Mesenchymal stem cell (in vitro differentiated cells and primary cell): Measurements from ENCODE around the gene POLR3B.

ENCODE experiments used
- DNase-seq: peaks from one replicate; pipeline ENCODE4 v3.0.0-alpha.2; 2013
- H2AFZ ChIP-seq: one replicate; pipeline ENCODE4 v1.6.1; 2013; ENCODE audit warnings: low read depth, mild to moderate bottlenecking, control low read depth, inconsistent platforms, low read length, moderate library complexity
- H2AK5ac ChIP-seq: 2 replicates; pipeline ENCODE4 v1.6.1; 2013; ENCODE audit warnings: low read length, moderate library complexity, mild to moderate bottlenecking, inconsistent platforms; ENCODE audit not compliant: severe bottlenecking
- H2BK120ac ChIP-seq: one replicate; pipeline ENCODE4 v1.6.1; 2013; ENCODE audit warnings: low read depth, mild to moderate bottlenecking, inconsistent platforms, low read length, moderate library complexity
- H2BK12ac ChIP-seq, 2 experiments: one replicate each; pipeline ENCODE4 v1.6.1; 2013; ENCODE audit warnings: inconsistent platforms in 2 of 2, low read length in 2 of 2, mild to moderate bottlenecking in 2 of 2, moderate library complexity in 2 of 2, control low read depth in 1 of 2
- H2BK15ac ChIP-seq: one replicate; pipeline ENCODE4 v1.6.1; 2013; ENCODE audit warnings: mild to moderate bottlenecking, low read depth, inconsistent platforms; ENCODE audit not compliant: poor library complexity, severe bottlenecking
- H2BK5ac ChIP-seq: 2 replicates; pipeline ENCODE4 v1.6.1; 2013; ENCODE audit warnings: low read depth, mild to moderate bottlenecking, low read length, control low read depth, inconsistent platforms; ENCODE audit not compliant: poor library complexity, severe bottlenecking
- H3K14ac ChIP-seq, 2 experiments: one replicate each; pipeline ENCODE4 v1.6.1; 2013; ENCODE audit warnings: inconsistent platforms in 2 of 2, low read length in 2 of 2, control low read depth in 1 of 2, mild to moderate bottlenecking in 1 of 2, moderate library complexity in 1 of 2
- H3K18ac ChIP-seq, 2 experiments: one replicate each; pipeline ENCODE4 v1.6.1; 2013; ENCODE audit warnings: inconsistent platforms in 2 of 2, low read length in 2 of 2, control low read depth in 1 of 2, low read depth in 1 of 2, mild to moderate bottlenecking in 1 of 2
- H3K23ac ChIP-seq, 2 experiments: one replicate each; pipeline ENCODE4 v1.6.1; 2013; ENCODE audit warnings: inconsistent platforms in 2 of 2, low read length in 2 of 2, mild to moderate bottlenecking in 2 of 2, moderate library complexity in 2 of 2, control low read depth in 1 of 2
- H3K27ac ChIP-seq: 2 replicates; pipeline ENCODE4 v1.5.1; 2013; ENCODE audit warnings: mild to moderate bottlenecking, moderate library complexity, low read length, control low read depth, inconsistent platforms; ENCODE audit not compliant: poor library complexity, severe bottlenecking
- H3K27me3 ChIP-seq, 2 experiments: 2 replicates each; pipeline versions ENCODE4 v1.6.1 to v1.7.0; 2013; ENCODE audit warnings: low read length in 2 of 2, mild to moderate bottlenecking in 2 of 2, moderate library complexity in 2 of 2, control low read depth in 1 of 2, inconsistent platforms in 1 of 2; ENCODE audit not compliant: control insufficient read depth in 1 of 2, insufficient read depth in 1 of 2
- H3K36me3 ChIP-seq, 2 experiments: 2 replicates each; pipeline versions ENCODE4 v1.6.1 to v1.7.0; 2013; ENCODE audit warnings: low read length in 2 of 2, control low read depth in 1 of 2, inconsistent platforms in 1 of 2, low read depth in 1 of 2, mild to moderate bottlenecking in 1 of 2; ENCODE audit not compliant: insufficient read depth in 2 of 2, control insufficient read depth in 1 of 2
- H3K4ac ChIP-seq, 2 experiments: one replicate each; pipeline ENCODE4 v1.6.1; 2013; ENCODE audit warnings: inconsistent platforms in 2 of 2, low read length in 2 of 2, mild to moderate bottlenecking in 2 of 2, moderate library complexity in 2 of 2, control low read depth in 1 of 2, low read depth in 1 of 2
- H3K4me1 ChIP-seq: 2 replicates; pipeline ENCODE4 v1.6.1; 2013; ENCODE audit warnings: low read depth, low read length, control low read depth; ENCODE audit not compliant: control insufficient read depth, insufficient read depth
- H3K4me2 ChIP-seq: 2 replicates; pipeline ENCODE4 v1.6.1; 2013; ENCODE audit warnings: low read length, mild to moderate bottlenecking, inconsistent platforms; ENCODE audit not compliant: poor library complexity, severe bottlenecking
- H3K4me3 ChIP-seq, 2 experiments: 2 replicates each; pipeline versions ENCODE4 v1.5.1 to v1.7.0; 2013; ENCODE audit warnings: low read length in 2 of 2, mild to moderate bottlenecking in 2 of 2, control low read depth in 1 of 2, low read depth in 1 of 2; ENCODE audit not compliant: insufficient read depth in 1 of 2
- H3K79me1 ChIP-seq: replicated peaks from 2 replicates; pipeline ENCODE4 v1.6.1; 2013; ENCODE audit warnings: mild to moderate bottlenecking, control low read depth, low read length, inconsistent platforms; ENCODE audit not compliant: poor library complexity, severe bottlenecking
- H3K9ac ChIP-seq: 2 replicates; pipeline ENCODE4 v1.7.0; 2013; ENCODE audit warnings: mild to moderate bottlenecking, low read length, moderate library complexity
- H3K9me3 ChIP-seq: 2 replicates; pipeline ENCODE4 v1.7.0; 2013; ENCODE audit warnings: mild to moderate bottlenecking, low read length; ENCODE audit not compliant: control insufficient read depth
- H4K8ac ChIP-seq: one replicate; pipeline ENCODE4 v1.6.1; 2013; ENCODE audit warnings: inconsistent platforms, mild to moderate bottlenecking, low read length, moderate library complexity
- H4K91ac ChIP-seq: one replicate; pipeline ENCODE4 v1.6.1; 2013; ENCODE audit warnings: mild to moderate bottlenecking, low read length, inconsistent platforms
- WGBS: methylation state at CpG from one replicate; pipeline ENCODE4 v1.1.7; 2013; ENCODE audit warnings: mixed read lengths; 5-methylcytosine and 5-hydroxymethylcytosine counted together

Gene POLR3B

DNA sequence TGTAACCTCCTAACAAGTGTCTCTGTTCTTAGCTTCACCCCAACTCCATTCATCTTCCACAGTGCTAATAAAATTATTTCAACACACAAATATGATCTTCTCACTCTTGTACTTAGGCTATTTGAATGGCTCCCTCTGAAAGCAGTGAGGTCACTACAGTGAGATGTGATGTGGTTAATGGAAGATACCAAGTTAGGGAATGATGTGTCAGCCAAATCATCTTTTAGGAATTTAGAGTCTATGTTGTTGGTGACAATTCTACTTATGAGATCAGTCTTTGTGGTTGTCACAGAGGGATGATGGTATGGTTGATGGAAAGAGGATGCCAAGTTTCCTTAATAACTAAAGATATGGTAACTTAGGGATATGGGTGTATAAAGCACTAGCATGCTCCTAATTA, 57.6 kb downstream of the POLR3B start:
- Histone ChIP-seq H2BK5ac (no peak overlapping the region), H4K91ac (no peak overlapping the region), H3K36me3 (peaks cover 0 to 32% of the 10 kb centered on the region in 2 experiments), H2AK5ac (no peak overlapping the region), H3K23ac (no peak overlapping the region), H4K8ac (no peak overlapping the region), H2BK12ac (no peak overlapping the region), H3K18ac (no peak overlapping the region), H3K4ac (no peak overlapping the region), H2BK15ac (no peak overlapping the region), H3K9me3 (no peaks in the 10 kb centered on the region), H3K27me3 (no peaks in the 10 kb centered on the region), H3K9ac (no peak overlapping the region), H2BK120ac (no peak overlapping the region), H3K79me1 (no peaks in the 10 kb centered on the region), H3K4me2 (no peak overlapping the region), H3K4me3 (no peak overlapping the region), H3K27ac (peak overlapping the region; percentile 47), H3K14ac (no peak overlapping the region), H2AFZ (no peak overlapping the region), H3K4me1 (peaks cover 5% of the 10 kb centered on the region)
- peak; percentile 71 for DNase-seq

DNA sequence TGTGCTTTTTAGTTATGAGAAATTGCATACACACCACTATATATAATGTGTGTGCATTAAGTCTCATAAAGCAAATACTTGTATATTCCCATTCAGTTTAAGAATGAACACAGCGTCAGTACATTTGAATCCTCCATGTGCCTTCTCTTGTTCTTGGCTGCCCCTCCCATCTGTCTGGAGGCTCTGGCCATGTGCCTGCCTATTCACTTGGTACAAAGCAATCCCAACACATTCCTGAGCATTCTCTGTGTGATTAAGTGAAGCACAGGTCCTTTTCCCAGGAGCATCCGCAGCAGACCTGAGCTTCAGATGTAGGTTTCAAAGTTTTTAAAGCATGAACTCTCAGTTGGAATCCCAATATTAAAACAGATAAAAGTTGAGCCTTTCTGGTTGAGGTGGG, 58.7 kb downstream of the POLR3B start:
- Histone ChIP-seq H3K36me3 (peaks cover 0 to 24% of the 10 kb centered on the region in 2 experiments), H2BK15ac (no peak overlapping the region), H3K14ac (no peak overlapping the region), H3K23ac (no peak overlapping the region), H3K4me2 (no peak overlapping the region), H3K4me1 (peaks cover 5% of the 10 kb centered on the region), H2AFZ (no peak overlapping the region), H2BK120ac (no peak overlapping the region), H2AK5ac (peak overlapping the region; percentile 30), H2BK5ac (no peak overlapping the region), H3K9me3 (no peaks in the 10 kb centered on the region), H3K4me3 (no peak overlapping the region), H3K4ac (no peak overlapping the region), H3K27me3 (no peaks in the 10 kb centered on the region), H4K91ac (no peak overlapping the region), H2BK12ac (no peak overlapping the region), H3K27ac (no peak overlapping the region), H3K18ac (no peak overlapping the region), H3K79me1 (peaks cover 2% of the 10 kb centered on the region), H3K9ac (no peak overlapping the region), H4K8ac (no peak overlapping the region)
- WGBS, result 97% methylated on average over 2 of the region's 2 CpGs
- DNase-seq, result no peak

DNA sequence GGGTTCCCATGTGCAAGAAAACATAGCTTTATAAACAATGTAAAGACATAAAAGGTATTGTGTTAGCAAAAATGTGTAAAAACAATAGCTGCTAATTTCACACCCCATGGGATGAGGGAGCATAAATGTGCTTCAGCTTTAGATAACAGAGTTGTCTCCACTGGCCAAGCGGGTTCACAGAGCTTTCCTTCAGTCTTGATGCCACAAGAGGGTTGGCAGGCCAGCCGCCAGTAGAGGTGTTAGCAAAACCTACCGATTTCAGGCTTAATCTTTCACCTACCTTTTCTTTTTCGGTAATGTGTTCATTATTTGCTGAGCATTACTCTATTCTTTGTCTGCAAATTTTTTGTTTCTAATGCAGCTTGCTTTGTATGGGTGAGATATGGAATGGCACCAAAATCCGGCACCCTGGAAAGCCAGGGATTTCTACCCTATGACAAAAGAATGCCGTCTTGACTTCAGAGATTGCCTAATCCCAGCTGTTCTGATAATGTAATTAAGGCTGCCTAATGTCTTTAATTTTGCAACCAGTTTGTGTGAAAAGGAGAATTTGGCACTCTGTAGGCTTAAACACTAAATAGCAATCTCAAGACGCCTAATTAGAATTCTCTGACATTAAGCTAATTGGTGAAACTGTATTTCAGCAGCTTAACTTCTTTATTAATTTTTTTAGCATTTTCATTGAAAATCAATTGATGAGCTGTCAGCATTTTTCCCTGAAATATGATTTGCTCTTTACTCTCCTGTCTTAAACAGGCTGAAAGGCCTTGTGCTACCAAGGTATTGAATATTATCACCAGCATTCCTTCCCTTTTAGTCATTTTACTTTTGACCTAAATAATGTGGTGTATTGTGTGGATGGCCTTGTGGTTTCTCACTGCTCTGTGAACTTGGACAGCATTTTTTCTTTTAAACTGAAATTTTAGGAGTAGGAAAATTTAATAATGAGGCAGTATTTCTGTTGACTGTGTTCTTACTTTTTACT, 60.7 kb downstream of the POLR3B start:
- Histone ChIP-seq H3K27me3 (no peaks in the 10 kb centered on the region), H3K4me3 (peak overlapping the region in 1 of 2 experiments; percentile 14), H3K23ac (no peak overlapping the region), H3K9ac (peak overlapping the region; percentile 35), H3K14ac (no peak overlapping the region), H4K8ac (no peak overlapping the region), H3K4me2 (no peak overlapping the region), H4K91ac (no peak overlapping the region), H3K4ac (no peak overlapping the region), H3K9me3 (no peaks in the 10 kb centered on the region), H2BK5ac (no peak overlapping the region), H3K4me1 (peaks cover 5% of the 10 kb centered on the region), H2BK12ac (no peak overlapping the region), H2AFZ (no peak overlapping the region), H2BK15ac (no peak overlapping the region), H3K27ac (peak overlapping the region; percentile 72), H3K18ac (no peak overlapping the region), H3K79me1 (peaks cover 2% of the 10 kb centered on the region), H2BK120ac (no peak overlapping the region), H3K36me3 (peaks cover 0 to 12% of the 10 kb centered on the region in 2 experiments), H2AK5ac (no peak overlapping the region)
- DNase-seq, result peak; percentile 53
- WGBS, result 94% methylated on average over 4 of the region's 7 CpGs

DNA sequence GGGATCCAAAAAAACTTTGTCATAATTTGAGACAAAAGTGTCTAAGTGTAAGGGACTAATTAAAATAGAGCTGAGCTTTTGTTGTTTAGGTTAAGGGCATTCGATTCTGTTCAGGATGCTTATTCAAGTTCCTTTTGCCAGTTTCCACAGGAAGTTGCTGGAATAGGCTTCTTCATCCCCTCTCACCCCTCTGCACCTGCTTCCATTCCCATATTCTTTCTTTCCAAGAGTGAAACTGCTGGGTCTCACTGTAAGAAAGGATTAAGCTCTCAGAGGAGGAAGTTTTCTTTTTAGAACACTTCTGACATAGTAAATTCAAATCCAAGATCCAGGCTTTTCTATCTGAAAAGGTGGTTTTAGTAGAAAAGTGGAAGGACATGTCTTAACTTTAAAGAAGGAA, 61.4 kb downstream of the POLR3B start:
- no peak overlapping the region for H3K4ac ChIP-seq
- H3K79me1 ChIP-seq, result peaks cover 4% of the 10 kb centered on the region
- H4K8ac ChIP-seq, result no peak overlapping the region
- no CpG with 5 or more reads among the region's 1 CpG for WGBS
- no peak overlapping the region for H3K18ac ChIP-seq
- peak overlapping the region; percentile 22 for H2AK5ac ChIP-seq
- H2BK12ac ChIP-seq, result no peak overlapping the region
- H4K91ac ChIP-seq, result no peak overlapping the region
- H3K4me2 ChIP-seq, result no peak overlapping the region
- no peak overlapping the region for H2BK120ac ChIP-seq
- no peak overlapping the region for H2AFZ ChIP-seq
- H3K9ac ChIP-seq, result peak overlapping the region; percentile 35
- no peak overlapping the region for H3K4me3 ChIP-seq
- peaks cover 0 to 12% of the 10 kb centered on the region in 2 experiments for H3K36me3 ChIP-seq
- peaks cover 5% of the 10 kb centered on the region for H3K4me1 ChIP-seq
- H3K14ac ChIP-seq, result no peak overlapping the region
- peak overlapping the region; percentile 72 for H3K27ac ChIP-seq
- no peak for DNase-seq
- no peak overlapping the region for H2BK5ac ChIP-seq
- no peaks in the 10 kb centered on the region for H3K9me3 ChIP-seq
- no peak overlapping the region for H2BK15ac ChIP-seq
- no peak overlapping the region for H3K23ac ChIP-seq
- no peaks in the 10 kb centered on the region for H3K27me3 ChIP-seq
